Breast epithelium (tissue), 3 donors: ENCODE data around the gene HOOK1.

Source experiments
- CTCF ChIP-seq, 3 donors: fragments of 450-650 bp; IDR thresholded peaks; one replicate each; pipeline ENCODE4 v1.5.1; 2016 to 2017; ENCODE audit warnings: antibody characterized with exemption in 3 of 3, mild to moderate bottlenecking in 3 of 3, moderate library complexity in 3 of 3
- POLR2A ChIP-seq: fragments of 450-650 bp; IDR thresholded peaks from one replicate; pipeline ENCODE4 v1.6.1; 2016; ENCODE audit warnings: antibody characterized with exemption, mild to moderate bottlenecking, moderate library complexity
- POLR2AphosphoS5 ChIP-seq, 3 donors: sonication (generic); formaldehyde crosslinking; IDR thresholded peaks; one replicate each; pipeline ENCODE4 v1.6.1; 2017; ENCODE audit warnings: antibody characterized with exemption in 3 of 3

DNA sequence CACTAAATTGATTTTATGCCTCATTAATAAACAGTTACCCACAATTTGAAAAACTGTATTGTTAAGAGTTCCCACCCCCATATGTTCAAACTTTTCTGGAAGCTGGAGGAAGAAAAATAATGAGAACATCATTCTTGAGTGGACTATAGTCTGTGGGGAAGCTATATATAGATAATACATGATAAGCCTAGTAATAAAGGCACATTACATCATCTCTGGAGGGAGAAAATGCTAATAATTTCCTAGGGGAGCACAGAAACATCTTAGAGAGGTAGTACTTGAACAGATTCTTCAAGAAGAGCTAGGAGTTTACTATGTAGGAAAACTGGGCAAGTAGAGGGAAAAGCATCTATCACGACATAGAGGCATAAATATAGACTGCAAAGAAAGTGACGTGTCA, 92.2 kb downstream of the HOOK1 start:
- TF ChIP-seq CTCF (IDR thresholded peaks at IDR 0.05) (no peak), POLR2AphosphoS5 (IDR thresholded peaks at IDR 0.05) (no peak), POLR2A (no peak)
